ENCODE results near the gene WIPF2. TPM values are rescaled to one million over a fixed set of nuclear protein-coding genes. Genes with fewer than 3 reads are reported as not detected.
"Not testable (repeated sequence)": the region's sequence is repeated elsewhere in the genome, so short reads cannot be mapped to it uniquely, and the experiment has no call there.

Gene WIPF2
- polyA plus RNA-seq, 1 experiment = 8.1 TPM

DNA sequence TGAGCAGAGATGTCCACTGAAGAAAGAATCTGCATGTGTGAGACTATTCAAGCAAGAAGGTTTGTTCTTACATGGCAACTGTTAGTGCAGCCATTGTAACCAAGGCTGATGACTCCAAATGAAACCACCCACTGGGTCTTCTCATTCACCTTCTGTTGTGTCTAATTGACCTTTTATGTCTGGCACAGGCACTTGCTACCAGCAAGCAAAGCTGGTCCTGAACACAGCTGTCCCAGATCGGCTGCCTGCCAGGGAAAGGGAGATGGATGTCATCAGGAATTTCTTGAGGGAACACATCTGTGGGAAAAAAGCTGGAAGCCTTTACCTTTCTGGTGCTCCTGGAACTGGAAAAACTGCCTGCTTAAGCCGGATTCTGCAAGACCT, 72.2 kb downstream of the WIPF2 start:
- CTCF ChIA-PET = interaction anchor here (0.9 to 5.1 kb wide), 11 partner anchors 8 to 278 kb away, joined by 3 to 27 read pairs (median 9); partner anchors contain the start of gene WIPF2

GRCh38 chr17:40293363-40293762, 74.3 kb downstream of the WIPF2 start:
- CTCF ChIA-PET = interaction anchor here (0.6 to 2.8 kb wide), 6 partner anchors 10 to 92 kb away, joined by 3 to 19 read pairs (median 8); partner anchors contain the start of gene WIPF2
- DNase-seq (ENCODE audit: low read depth, low spot score) = no peak
- no peak overlapping the region for H3K27ac ChIP-seq (ENCODE audit: low read depth, low read length)
- no peaks in the 10 kb centered on the region for H3K27me3 ChIP-seq (ENCODE audit: control insufficient read depth, insufficient read depth, low read length)
- POLR2A ChIA-PET = no interaction called here
- H3K9me3 ChIP-seq (ENCODE audit: control insufficient read depth, insufficient read depth, low read length) = no peaks in the 10 kb centered on the region
- no peak overlapping the region for H3K4me3 ChIP-seq (ENCODE audit: low read depth, low read length)
- TF ChIP-seq, protein P1, sequence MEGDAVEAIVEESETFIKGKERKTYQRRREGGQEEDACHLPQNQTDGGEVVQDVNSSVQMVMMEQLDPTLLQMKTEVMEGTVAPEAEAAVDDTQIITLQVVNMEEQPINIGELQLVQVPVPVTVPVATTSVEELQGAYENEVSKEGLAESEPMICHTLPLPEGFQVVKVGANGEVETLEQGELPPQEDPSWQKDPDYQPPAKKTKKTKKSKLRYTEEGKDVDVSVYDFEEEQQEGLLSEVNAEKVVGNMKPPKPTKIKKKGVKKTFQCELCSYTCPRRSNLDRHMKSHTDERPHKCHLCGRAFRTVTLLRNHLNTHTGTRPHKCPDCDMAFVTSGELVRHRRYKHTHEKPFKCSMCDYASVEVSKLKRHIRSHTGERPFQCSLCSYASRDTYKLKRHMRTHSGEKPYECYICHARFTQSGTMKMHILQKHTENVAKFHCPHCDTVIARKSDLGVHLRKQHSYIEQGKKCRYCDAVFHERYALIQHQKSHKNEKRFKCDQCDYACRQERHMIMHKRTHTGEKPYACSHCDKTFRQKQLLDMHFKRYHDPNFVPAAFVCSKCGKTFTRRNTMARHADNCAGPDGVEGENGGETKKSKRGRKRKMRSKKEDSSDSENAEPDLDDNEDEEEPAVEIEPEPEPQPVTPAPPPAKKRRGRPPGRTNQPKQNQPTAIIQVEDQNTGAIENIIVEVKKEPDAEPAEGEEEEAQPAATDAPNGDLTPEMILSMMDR (IDR thresholded peaks at IDR 0.05; ENCODE audit: low read depth, low read length) = no peak

More for the DNA sequence above, 72.2 kb downstream of the WIPF2 start:
- H3K27me3 ChIP-seq (ENCODE audit: control insufficient read depth, insufficient read depth, low read length) = no peaks in the 10 kb centered on the region
- no peaks in the 10 kb centered on the region for H3K9me3 ChIP-seq (ENCODE audit: control insufficient read depth, insufficient read depth, low read length)
- POLR2A ChIA-PET = no interaction called here
- no peak for DNase-seq (ENCODE audit: low read depth, low spot score)
- no peak overlapping the region for H3K4me3 ChIP-seq (ENCODE audit: low read depth, low read length)
- H3K27ac ChIP-seq (ENCODE audit: low read depth, low read length) = no peak overlapping the region
- TF ChIP-seq, protein P1 (IDR thresholded peaks at IDR 0.05; ENCODE audit: low read depth, low read length) = no peak

DNA sequence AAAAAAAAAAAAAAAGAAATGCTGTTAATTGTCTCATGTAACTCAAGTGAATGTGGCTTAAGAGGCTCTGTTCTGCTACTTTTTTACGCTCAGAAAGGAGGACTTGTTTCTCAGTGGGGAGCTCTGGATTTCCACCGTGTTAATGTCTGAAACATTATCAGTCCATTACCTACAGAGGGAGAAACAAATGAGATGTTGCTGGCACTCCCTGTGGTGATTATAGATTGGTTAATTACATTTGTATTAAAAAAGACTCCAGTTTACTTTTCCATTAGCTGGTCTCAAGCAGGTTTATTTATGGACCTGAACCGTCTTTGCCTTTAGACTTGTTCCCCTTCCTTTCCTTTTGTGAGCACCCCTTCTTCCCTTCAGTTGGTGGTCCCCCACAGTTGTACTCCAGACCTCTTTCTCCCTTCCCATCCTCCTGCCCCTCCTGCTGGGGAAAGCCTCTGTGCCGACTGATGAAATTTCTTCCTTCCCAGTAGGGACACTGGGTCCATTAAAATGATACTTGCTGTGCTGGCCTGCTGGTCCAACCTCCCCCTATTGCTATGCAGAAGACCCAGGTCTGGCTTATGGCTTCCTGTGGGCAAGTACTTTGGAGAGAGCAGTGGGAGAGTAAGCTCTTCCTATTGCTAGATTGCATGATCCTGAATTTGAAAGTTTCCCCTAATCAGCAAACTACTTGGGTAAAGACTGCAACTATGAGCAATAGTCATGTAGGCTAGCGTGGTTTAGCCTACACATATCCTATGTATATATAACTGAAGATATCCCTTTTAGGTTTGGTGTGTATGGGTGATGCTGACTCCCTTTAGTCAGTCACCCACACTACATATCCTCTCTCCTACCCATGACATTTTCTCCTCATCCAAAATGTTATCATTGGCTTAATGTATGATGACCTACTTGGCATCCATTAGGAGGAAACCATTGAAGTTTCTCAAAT, 76.7 kb downstream of the WIPF2 start:
- no peaks in the 10 kb centered on the region for H3K27me3 ChIP-seq (ENCODE audit: control insufficient read depth, insufficient read depth, low read length)
- DNase-seq (ENCODE audit: low read depth, low spot score) = no peak
- H3K4me3 ChIP-seq (ENCODE audit: low read depth, low read length) = no peak overlapping the region
- TF ChIP-seq, protein P1 (IDR thresholded peaks at IDR 0.05; ENCODE audit: low read depth, low read length) = no peak
- no peak overlapping the region for H3K27ac ChIP-seq (ENCODE audit: low read depth, low read length)
- ChIA-PET POLR2A (no interaction called here), CTCF (interaction anchor here (1.1 to 2.8 kb wide), 3 partner anchors 22 to 94 kb away, joined by 3 to 11 read pairs (median 3); partner anchors contain the start of gene WIPF2)
- no peaks in the 10 kb centered on the region for H3K9me3 ChIP-seq (ENCODE audit: control insufficient read depth, insufficient read depth, low read length)

DNA sequence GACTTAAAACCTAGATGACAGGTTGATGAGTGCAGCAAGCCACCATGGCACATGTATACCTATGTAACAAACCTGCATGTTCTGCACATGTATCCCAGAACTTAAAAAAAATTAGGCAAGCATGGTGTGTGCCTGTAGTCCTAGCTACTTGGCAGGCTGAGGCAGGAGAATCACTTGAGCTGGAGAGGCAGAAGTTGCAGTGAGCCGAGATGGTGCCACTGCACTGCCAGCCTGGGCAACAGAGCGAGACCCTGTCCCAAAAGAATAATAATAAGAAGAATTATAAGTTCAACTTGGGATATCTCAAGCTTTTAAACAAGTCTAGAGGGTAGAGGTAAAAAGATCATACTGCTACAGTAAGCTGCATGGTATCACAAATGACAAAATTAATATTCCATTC, 78.4 kb downstream of the WIPF2 start:
- Histone ChIP-seq H3K27me3 (ENCODE audit: control insufficient read depth, insufficient read depth, low read length) (no peaks in the 10 kb centered on the region), H3K4me3 (ENCODE audit: low read depth, low read length) (no peak overlapping the region), H3K27ac (ENCODE audit: low read depth, low read length) (no peak overlapping the region), H3K9me3 (ENCODE audit: control insufficient read depth, insufficient read depth, low read length) (no peaks in the 10 kb centered on the region)
- ChIA-PET POLR2A (no interaction called here), CTCF (interaction anchor here (1.2 kb wide), 1 partner anchor 57 kb away, joined by 3 read pairs; no protein-coding TSS in a partner anchor)
- TF ChIP-seq, protein P1 (IDR thresholded peaks at IDR 0.05; ENCODE audit: low read depth, low read length) = no peak
- no peak for DNase-seq (ENCODE audit: low read depth, low spot score)

GRCh38 chr17:40298726-40299125, 79.6 kb downstream of the WIPF2 start:
- Histone ChIP-seq H3K9me3 (ENCODE audit: control insufficient read depth, insufficient read depth, low read length) (no peaks in the 10 kb centered on the region), H3K27me3 (ENCODE audit: control insufficient read depth, insufficient read depth, low read length) (no peaks in the 10 kb centered on the region), H3K4me3 (ENCODE audit: low read depth, low read length) (no peak overlapping the region), H3K27ac (ENCODE audit: low read depth, low read length) (no peak overlapping the region)
- POLR2A ChIA-PET = interaction anchor here (0.8 to 1.7 kb wide), 2 partner anchors 10 to 90 kb away, joined by 3 to 4 read pairs; no protein-coding TSS in a partner anchor
- DNase-seq (ENCODE audit: low read depth, low spot score) = no peak
- CTCF ChIA-PET = interaction anchor here (1.2 to 10.0 kb wide), 6 partner anchors 9 to 96 kb away, joined by 3 to 112 read pairs (median 10); partner anchors contain the start of gene WIPF2
- TF ChIP-seq, protein P1 (IDR thresholded peaks at IDR 0.05; ENCODE audit: low read depth, low read length) = no peak

- POLR2A ChIA-PET = interaction anchor here (0.7 to 1.7 kb wide), 3 partner anchors 11 to 90 kb away, joined by 3 to 6 read pairs (median 4); no protein-coding TSS in a partner anchor
Measured at GRCh38 chr17:40299159-40299757, 80.2 kb downstream of the WIPF2 start.

More at GRCh38 chr17:40299159-40299757, 80.2 kb downstream of the WIPF2 start:
- CTCF ChIA-PET = interaction anchor here (0.7 to 10.0 kb wide), 8 partner anchors 9 to 259 kb away, joined by 3 to 112 read pairs (median 8); partner anchors contain the start of gene WIPF2
- not testable (repeated sequence) for H3K27ac ChIP-seq (ENCODE audit: low read depth, low read length); H3K9me3 ChIP-seq (ENCODE audit: control insufficient read depth, insufficient read depth, low read length); DNase-seq (ENCODE audit: low read depth, low spot score); H3K27me3 ChIP-seq (ENCODE audit: control insufficient read depth, insufficient read depth, low read length); H3K4me3 ChIP-seq (ENCODE audit: low read depth, low read length)

All from AG04450 (cell line).